Peyer's patch (tissue), 4 donors: ENCODE results near the gene CCDC187. TPM values are rescaled to one million over a fixed set of nuclear protein-coding genes. Genes with fewer than 3 reads are reported as not detected.

Experiments used
- DNase-seq, 3 donors: peaks; one replicate each; pipeline ENCODE4 v3.0.0-alpha.2; 2017 to 2019
- H3K27ac ChIP-seq, 4 donors: fragments of 200-600 bp; sonication (generic); one replicate each; pipeline ENCODE4 v1.5.1; 2016 to 2019
- H3K27me3 ChIP-seq, 2 donors: fragments of 200-600 bp; sonication (generic); one replicate each; pipeline ENCODE4 v1.5.1; 2019
- H3K36me3 ChIP-seq, 3 donors: fragments of 200-600 bp; sonication (generic); one replicate each; pipeline ENCODE4 v1.5.1; 2016 to 2019
- H3K4me1 ChIP-seq, 4 donors: fragments of 200-600 bp; sonication (generic); one replicate each; pipeline ENCODE4 v1.5.1; 2016 to 2019
- H3K4me3 ChIP-seq, 4 donors: fragments of 200-600 bp; sonication (generic); 1 replicate in 3 of 4; 2 replicates in 1 of 4; pipeline ENCODE4 v1.5.1; 2016 to 2019; ENCODE audit warnings: mild to moderate bottlenecking in 1 of 4
- H3K9me3 ChIP-seq, 4 donors: fragments of 200-600 bp; sonication (generic); one replicate each; pipeline ENCODE4 v1.5.1; 2016 to 2019; ENCODE audit warnings: mild to moderate bottlenecking in 1 of 4
- POLR2A ChIP-seq, 2 donors: fragments of 450-650 bp; IDR thresholded peaks; one replicate each; pipeline ENCODE4 v1.5.1; 2017; ENCODE audit warnings: antibody characterized with exemption in 2 of 2, mild to moderate bottlenecking in 2 of 2, moderate library complexity in 2 of 2
- total RNA-seq, 4 donors: library from RNA; depleted of rRNA; stranded (reverse); fragments of >200 nt; gene quantifications; one replicate each; pipeline ENCODE4 v1.1.0, GENCODE V29; 2016
- TF ChIP-seq, protein P1 (sequence below), 6 experiments: fragments of 450-650 bp in 4 of 6; fragments of 200-600 bp in 2 of 6; sonication (generic) in 1 of 6; IDR thresholded peaks; one replicate each; pipeline ENCODE4 v1.5.1; 2017 to 2019; ENCODE audit warnings: antibody characterized with exemption in 6 of 6, mild to moderate bottlenecking in 3 of 6, moderate library complexity in 1 of 6

The CCDC187 gene
- total RNA-seq, 4 donors from 2014 or later = 0.35 to 1.0 (median 0.67) TPM; not detected in 1

DNA sequence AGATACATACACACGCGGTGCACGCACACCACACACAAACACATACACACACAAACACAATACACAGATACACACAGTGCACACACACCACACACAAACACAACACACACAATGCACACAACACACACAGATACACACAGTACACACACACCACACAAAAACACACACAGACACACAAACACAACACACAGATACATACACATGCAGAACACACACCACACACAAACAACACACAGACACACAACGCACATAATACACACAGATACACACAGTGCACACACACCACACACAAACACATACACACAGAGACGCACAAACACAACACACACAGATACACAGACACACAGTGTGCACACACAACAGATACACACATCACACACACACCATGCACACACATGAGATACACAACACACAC lies 5.9 kb upstream of the CCDC187 start:
- Histone ChIP-seq H3K9me3 (peaks cover 0 to 3% (median 1%) of the 10 kb centered on the region in 4 donors), H3K36me3 (no peaks in the 10 kb centered on the region), H3K4me1 (peaks cover 0 to 11% (median 0%) of the 10 kb centered on the region in 4 donors), H3K27me3 (no peaks in the 10 kb centered on the region), H3K27ac (no peak overlapping the region), H3K4me3 (no peak overlapping the region)
- DNase-seq = no peak
- no peak for TF ChIP-seq POLR2A (IDR thresholded peaks at IDR 0.05)
- TF ChIP-seq, protein P1, sequence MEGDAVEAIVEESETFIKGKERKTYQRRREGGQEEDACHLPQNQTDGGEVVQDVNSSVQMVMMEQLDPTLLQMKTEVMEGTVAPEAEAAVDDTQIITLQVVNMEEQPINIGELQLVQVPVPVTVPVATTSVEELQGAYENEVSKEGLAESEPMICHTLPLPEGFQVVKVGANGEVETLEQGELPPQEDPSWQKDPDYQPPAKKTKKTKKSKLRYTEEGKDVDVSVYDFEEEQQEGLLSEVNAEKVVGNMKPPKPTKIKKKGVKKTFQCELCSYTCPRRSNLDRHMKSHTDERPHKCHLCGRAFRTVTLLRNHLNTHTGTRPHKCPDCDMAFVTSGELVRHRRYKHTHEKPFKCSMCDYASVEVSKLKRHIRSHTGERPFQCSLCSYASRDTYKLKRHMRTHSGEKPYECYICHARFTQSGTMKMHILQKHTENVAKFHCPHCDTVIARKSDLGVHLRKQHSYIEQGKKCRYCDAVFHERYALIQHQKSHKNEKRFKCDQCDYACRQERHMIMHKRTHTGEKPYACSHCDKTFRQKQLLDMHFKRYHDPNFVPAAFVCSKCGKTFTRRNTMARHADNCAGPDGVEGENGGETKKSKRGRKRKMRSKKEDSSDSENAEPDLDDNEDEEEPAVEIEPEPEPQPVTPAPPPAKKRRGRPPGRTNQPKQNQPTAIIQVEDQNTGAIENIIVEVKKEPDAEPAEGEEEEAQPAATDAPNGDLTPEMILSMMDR (IDR thresholded peaks at IDR 0.05) = no peak

DNA sequence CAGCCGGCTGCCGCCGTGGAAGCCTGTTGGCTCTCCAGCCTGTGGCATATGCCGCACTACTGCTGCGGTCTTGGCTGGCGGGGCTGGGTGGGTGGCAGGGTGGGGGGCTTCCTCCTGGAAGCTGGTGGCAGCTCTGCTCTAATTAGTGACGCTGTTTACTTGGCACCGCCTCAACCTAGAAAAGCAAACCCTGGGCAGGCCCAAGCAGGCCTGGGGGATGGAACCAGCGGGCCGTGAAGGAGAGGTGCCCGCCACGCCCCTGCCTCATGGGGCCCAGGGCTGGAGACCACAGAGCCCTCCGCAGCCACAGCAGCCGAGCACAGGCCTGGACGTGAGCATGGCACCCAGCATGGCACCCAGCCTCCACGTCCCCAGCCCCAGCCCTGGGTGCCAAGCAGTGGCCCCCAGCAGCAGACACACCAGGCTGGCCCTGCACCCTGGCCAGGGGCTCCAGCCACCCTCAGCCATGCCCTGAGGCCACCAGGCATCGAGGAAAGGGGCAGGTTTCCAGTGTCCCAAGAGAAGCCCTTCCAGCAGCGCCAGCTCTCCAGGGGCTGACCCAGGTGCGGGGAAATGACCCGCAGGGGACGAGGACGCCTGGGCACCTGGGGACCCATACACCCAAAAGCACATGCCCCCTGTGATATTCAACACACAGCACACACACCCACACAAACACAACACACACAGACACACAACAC lies 5.4 kb upstream of the CCDC187 start:
- no peaks in the 10 kb centered on the region for H3K36me3 ChIP-seq
- H3K4me3 ChIP-seq = no peak overlapping the region
- H3K9me3 ChIP-seq = no peaks in the 10 kb centered on the region
- no peak overlapping the region for H3K27ac ChIP-seq
- H3K27me3 ChIP-seq = no peaks in the 10 kb centered on the region
- no peak for TF ChIP-seq POLR2A (IDR thresholded peaks at IDR 0.05)
- TF ChIP-seq, protein P1 (IDR thresholded peaks at IDR 0.05) = no peak
- peaks cover 0 to 11% (median 0%) of the 10 kb centered on the region in 4 donors for H3K4me1 ChIP-seq
- peak in 1 of 3 donors; percentile 23 for DNase-seq

DNA sequence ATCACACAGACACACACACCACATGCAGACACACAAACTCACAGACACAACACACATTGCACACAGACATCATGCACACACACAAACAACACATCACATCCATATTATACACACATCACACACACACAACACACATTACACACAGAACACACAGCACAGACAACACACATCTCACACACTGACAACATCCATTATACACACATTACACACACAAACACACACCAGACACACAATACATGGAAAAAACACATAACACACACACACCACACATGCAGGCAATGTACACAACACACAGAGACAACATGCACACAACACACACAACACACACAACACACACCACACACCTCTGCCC lies 4.8 kb upstream of the CCDC187 start:
- H3K4me1 ChIP-seq = peaks cover 0 to 11% (median 0%) of the 10 kb centered on the region in 4 donors
- TF ChIP-seq, protein P1 (IDR thresholded peaks at IDR 0.05) = no peak
- TF ChIP-seq POLR2A (IDR thresholded peaks at IDR 0.05) = no peak
- no peaks in the 10 kb centered on the region for H3K9me3 ChIP-seq
- H3K4me3 ChIP-seq = no peak overlapping the region
- no peak for DNase-seq
- no peaks in the 10 kb centered on the region for H3K27me3 ChIP-seq
- no peak overlapping the region for H3K27ac ChIP-seq
- H3K36me3 ChIP-seq = no peaks in the 10 kb centered on the region

DNA sequence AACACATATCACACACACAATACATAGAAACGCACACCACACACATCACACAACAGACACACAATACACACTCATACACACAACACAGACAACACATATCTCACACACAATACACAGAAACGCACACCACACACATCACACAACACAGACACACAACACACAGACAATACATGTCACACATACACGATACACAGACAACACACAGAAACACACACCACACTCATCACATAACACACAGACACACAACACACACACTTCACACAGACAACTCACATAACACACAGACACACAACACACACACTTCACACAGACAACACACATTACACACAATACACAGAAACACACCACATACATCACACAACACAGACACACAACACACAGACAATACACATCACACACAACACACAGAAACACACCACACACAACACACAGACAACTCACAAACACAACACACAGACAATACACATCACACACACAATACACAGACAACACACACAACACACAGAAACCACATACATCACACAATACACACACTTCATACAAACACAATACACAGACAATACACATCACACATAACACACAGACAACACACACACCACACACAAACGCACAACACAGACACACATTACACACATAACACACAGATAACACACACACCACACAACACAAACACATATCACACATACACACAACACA lies 4.3 kb upstream of the CCDC187 start:
- H3K36me3 ChIP-seq = no peaks in the 10 kb centered on the region
- H3K4me3 ChIP-seq = no peak overlapping the region
- no peak for TF ChIP-seq POLR2A (IDR thresholded peaks at IDR 0.05)
- TF ChIP-seq, protein P1 (IDR thresholded peaks at IDR 0.05) = no peak
- H3K4me1 ChIP-seq = peaks cover 0 to 11% (median 0%) of the 10 kb centered on the region in 4 donors
- DNase-seq = no peak
- H3K27me3 ChIP-seq = no peaks in the 10 kb centered on the region
- H3K9me3 ChIP-seq = no peaks in the 10 kb centered on the region
- H3K27ac ChIP-seq = no peak overlapping the region

DNA sequence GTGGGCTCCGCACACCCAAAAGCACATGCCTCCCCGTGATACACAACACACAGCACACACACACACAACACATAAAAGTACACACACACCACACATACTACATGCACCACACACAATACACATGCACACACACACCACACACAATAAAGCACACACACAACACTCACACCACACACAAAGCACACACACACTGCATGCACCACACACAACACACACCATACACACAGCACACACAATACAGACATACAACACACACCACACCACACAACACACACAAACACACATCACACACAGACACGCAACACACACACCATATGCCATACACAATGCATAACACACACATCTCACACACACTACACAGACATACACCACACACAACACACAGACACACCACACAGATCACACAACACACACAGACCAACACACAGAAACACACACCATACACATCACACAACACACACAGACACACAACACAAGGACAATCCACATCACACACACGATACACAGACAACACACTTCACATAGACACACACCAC lies 3.4 kb upstream of the CCDC187 start:
- H3K4me1 ChIP-seq = peaks cover 0 to 11% (median 0%) of the 10 kb centered on the region in 4 donors
- H3K27ac ChIP-seq = no peak overlapping the region
- no peak overlapping the region for H3K4me3 ChIP-seq
- H3K36me3 ChIP-seq = no peaks in the 10 kb centered on the region
- no peaks in the 10 kb centered on the region for H3K9me3 ChIP-seq
- no peak for DNase-seq
- no peaks in the 10 kb centered on the region for H3K27me3 ChIP-seq
- TF ChIP-seq POLR2A (IDR thresholded peaks at IDR 0.05) = no peak
- TF ChIP-seq, protein P1 (IDR thresholded peaks at IDR 0.05) = no peak
